Metanephros (tissue), 1 donor: ENCODE results near the gene SRRD. TPM values are rescaled to one million over a fixed set of nuclear protein-coding genes. Genes with fewer than 3 reads are reported as not detected.

Experiments used
- total RNA-seq: library from RNA; depleted of rRNA; stranded (reverse); fragments of >200 nt; gene quantifications from one replicate; pipeline ENCODE4 v1.2.3, GENCODE V29; 2014

Gene SRRD
- 16.3 TPM for total RNA-seq

DNA sequence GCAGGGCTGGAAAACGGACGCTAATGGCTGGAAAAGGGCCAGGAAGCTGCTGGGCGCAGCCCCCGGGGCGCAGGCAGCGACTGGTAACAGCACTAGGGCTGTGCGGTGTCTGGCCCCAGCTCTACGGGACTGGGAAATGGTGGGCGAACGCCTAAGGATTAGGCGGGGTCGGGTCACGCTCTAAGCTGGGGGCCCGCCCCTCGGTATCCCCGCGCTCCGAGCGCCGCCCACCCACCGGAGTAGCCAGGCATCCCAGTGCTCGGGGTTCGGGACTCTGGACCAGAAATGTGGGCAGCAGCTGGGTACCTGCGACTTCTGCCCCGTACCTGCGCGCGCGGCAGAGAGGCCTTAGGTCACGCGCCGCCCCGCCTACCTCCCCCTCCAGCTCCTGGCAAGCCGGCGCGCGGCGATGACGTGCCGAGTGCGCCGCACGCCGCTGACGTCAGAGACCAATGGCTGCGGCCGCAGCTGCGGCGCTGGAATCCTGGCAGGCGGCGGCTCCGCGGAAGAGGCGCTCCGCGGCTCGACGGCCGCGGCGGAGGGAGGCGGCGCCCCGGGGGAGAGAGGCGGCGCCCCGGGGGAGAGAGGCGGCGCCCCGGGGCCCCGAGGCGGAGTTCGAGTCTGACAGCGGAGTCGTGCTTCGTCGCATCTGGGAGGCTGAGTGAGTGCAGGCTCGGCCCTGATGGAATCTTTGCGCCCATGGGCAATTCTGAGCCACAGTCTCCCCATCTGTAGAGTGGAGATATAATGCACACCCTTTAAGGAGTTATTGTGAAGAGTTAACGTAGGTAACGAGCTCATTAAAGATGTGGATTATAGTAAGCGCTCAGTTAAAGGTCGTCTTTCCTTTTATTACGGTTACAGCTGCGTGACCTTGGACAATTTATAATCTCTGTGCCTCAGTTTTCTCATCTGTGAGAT is at the start of gene SRRD, which contains the start of gene HPS4:
SRRD (plus strand) TSS at position 439 of the 921 bp plus-strand sequence; CDS start at position 453, 14 bp downstream.
HPS4 (minus strand) TSS at position 345 of the 921 bp plus-strand sequence. CDS start 2,021 bp downstream, outside the sequence.

GRCh38 chr22:26512149-26512793 is 28.6 kb downstream of the SRRD start, which contains the start of gene TFIP11:
Gene TFIP11, minus strand, starts transcription at chr22:26512473. Its CDS starts 2,201 bp downstream, at chr22:26510272.

Other genes starting within 250 kb of the SRRD start
- 2.7 TPM for gene ASPHD2, start 54.6 kb upstream of the SRRD start, total RNA-seq
- gene HPS4, start 94 bp upstream of the SRRD start, total RNA-seq = 45.5 TPM
- gene TFIP11, start 28.6 kb downstream of the SRRD start, total RNA-seq = 22.8 TPM
- 48.9 TPM for gene TPST2, start 106.3 kb downstream of the SRRD start, total RNA-seq
- 0.70 TPM for gene CRYBB1, start 134.2 kb downstream of the SRRD start, total RNA-seq
- not detected for gene CRYBA4, start 138.1 kb downstream of the SRRD start, total RNA-seq
- gene MIAT, start 173.7 kb downstream of the SRRD start, total RNA-seq = 2.6 TPM